NK-92 (cell line): Measurements from ENCODE around the gene ABCB10.
"Not testable (repeated sequence)": the region's sequence is repeated elsewhere in the genome, so short reads cannot be mapped to it uniquely, and the experiment has no call there.

ENCODE experiments used
- DNase-seq: peaks from one replicate; lab custom pipeline; 2025; ENCODE audit not compliant: unreplicated experiment; lab: John Stamatoyannopoulos, UW

ABCB10 gene

DNA sequence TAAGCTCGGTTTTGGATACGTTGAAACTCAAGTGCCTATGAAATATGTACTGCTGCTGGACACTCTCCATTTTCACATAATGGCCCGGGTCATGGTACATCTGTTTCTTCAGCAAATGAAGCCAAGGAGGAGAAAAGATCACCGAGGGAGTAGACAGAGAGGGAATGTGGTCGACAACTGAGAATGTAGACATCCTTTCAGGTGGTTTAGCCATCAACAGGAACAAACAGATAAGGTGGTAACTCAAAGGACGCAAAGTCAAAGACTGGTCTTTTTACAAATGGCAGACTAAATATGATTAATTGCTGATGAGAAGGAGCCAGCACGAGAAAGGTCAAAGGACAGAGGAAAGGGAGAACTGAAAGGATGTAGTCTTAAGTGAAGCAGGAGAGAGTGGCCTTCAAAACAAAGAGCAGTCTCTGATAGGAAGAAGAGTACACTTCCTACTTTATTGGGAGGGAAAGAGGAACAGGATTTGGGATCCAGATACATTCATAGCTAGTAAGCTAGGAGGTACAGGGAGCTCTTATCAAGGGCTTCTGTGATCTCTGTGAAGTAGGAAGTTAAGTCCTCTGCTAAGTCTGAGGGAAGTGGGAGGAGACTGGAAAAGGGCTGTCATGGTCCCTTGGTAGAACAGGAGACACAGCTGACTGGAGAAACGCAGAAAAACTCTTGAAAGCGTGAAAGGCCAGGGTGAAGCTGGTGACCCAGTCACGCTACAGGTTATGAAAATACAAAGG is 78.7 kb downstream of the ABCB10 start:
- DNase-seq: no peak

- no peak for DNase-seq
Measured at GRCh38 chr1:229478852-229479251, 79.7 kb downstream of the ABCB10 start.

DNA sequence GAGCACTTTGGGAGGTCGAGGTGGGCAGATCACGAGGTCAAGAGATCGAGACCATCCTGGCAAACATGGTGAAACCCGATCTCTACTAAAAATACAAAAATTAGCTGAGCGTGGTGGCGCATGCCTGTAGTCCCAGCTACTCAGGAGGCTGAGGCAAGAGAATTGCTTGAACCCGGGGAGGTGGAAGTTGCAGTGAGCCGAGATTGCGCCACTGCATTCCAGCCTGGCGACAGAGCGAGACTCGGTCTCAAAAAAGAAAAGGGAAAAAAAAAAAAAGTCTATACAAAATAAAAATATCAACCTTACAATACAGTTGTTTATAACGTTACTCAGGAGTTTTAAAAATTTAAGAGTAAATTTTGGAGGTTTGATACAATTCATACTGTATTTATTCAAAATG is 82.6 kb downstream of the ABCB10 start:
- not testable (repeated sequence) for DNase-seq

DNA sequence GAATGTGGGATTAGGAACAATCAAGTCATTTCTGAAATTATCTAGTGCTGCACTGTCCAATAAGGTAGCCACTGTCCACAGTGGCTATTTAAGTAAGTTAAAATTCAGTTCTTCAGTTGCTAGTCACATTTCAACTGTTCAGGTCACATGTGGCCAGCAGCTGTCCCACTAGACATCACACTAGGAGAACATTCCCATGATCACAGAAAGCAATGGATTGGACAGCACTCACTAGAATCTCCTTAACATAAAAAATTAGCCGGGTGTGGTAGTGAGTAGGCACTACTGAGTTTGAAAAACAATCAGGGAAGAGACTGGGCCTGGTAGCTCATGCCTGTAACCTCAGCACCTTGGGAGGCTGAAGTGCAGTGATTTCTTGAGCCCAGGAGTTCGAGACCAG is 84.0 kb downstream of the ABCB10 start:
- DNase-seq: no peak

DNA sequence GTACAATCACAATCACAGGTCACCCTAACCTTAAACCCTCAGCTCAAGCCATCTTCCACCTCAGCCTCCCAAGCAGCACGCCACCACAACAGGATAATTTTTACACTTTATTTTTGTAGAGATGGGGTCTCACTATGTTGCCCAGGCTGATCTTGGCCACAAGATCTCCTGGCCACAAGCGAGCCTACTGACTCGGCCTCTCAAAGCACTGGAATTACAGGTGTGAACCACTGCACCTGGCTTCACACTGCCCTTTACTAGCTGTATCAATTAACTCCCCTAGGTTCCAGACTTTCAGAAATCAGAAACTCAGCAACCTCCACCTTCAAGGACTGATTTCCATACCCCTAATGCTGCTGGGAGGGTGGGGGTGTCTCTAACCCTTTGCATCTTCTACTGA is 87.3 kb downstream of the ABCB10 start:
- DNase-seq: no peak

DNA sequence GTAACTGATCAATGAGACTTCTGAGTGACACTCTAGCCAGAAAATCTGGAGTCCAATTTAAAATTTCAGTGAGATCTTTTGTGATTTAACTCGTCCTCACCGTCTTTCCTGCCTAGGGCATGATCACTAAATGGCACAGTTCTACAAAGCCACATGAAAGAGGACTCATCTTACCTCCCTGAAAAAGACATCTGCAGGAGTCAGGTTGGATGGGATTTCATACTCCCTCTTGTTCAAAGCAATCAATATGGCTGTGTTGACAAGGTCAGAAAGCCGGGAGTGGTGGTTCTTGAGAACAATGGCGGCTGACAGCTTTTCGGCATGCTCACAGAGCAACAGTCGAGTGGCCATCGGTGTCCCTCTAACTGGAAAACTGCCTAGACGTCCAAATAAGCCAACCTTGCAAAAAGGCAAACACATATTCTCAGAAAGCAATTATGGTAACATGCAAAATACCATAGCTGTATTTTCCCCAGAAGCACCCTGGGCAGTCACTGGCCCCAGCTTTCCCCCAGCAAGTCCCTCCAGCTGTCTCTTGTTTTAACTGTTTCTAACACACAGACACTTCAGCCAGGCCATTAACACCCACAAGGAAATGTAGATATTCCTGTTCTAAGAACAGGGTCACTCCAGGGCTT is 88.0 kb downstream of the ABCB10 start:
- DNase-seq: no peak

- no peak for DNase-seq
Measured at GRCh38 chr1:229466887-229467286, 91.6 kb downstream of the ABCB10 start.
